Sigmoid colon (tissue), 4 donors: ENCODE data around the gene PJVK.

Experiments
- CTCF ChIP-seq, 4 experiments: fragments of 450-650 bp in 3 of 4; fragments of 200-600 bp in 1 of 4; IDR thresholded peaks; one replicate each; pipeline ENCODE4 v1.5.1; 2016 to 2019; ENCODE audit warnings: antibody characterized with exemption in 4 of 4, mild to moderate bottlenecking in 3 of 4, moderate library complexity in 2 of 4
- EP300 ChIP-seq, 4 donors: sonication (generic); formaldehyde crosslinking; IDR thresholded peaks; one replicate each; pipeline ENCODE4 v1.6.1; 2017; ENCODE audit warnings: antibody characterized with exemption in 4 of 4
- POLR2A ChIP-seq, 2 donors: fragments of 450-650 bp; IDR thresholded peaks; one replicate each; pipeline ENCODE4 v1.6.1; 2016; ENCODE audit warnings: antibody characterized with exemption in 2 of 2, mild to moderate bottlenecking in 2 of 2, moderate library complexity in 2 of 2

GRCh38 chr2:178478130-178478438, 26.9 kb downstream of the PJVK start:
- TF ChIP-seq CTCF (IDR thresholded peaks at IDR 0.05), result no peak
- TF ChIP-seq EP300 (IDR thresholded peaks at IDR 0.05), result no peak
- no peak for TF ChIP-seq POLR2A (IDR thresholded peaks at IDR 0.05)
